C4-2B (cell line): ENCODE results near the gene NUDT7.

Source experiments
- CTCF ChIP-seq: fragments of 450-650 bp; conservative IDR thresholded peaks from 2 replicates; pipeline ENCODE4 v1.5.1; 2017; ENCODE audit warnings: mild to moderate bottlenecking
- ZFX ChIP-seq: fragments of 450-650 bp; IDR thresholded peaks from 2 replicates; pipeline ENCODE4 v1.6.1; 2017

GRCh38 chr16:77677129-77677528, 45.2 kb upstream of the NUDT7 start:
- TF ChIP-seq ZFX (no peak), CTCF (no peak)
